Heart right ventricle (tissue), 16 donors: ENCODE data around the gene SLC2A1. TPM values are rescaled to one million over a fixed set of nuclear protein-coding genes. Genes with fewer than 3 reads are reported as not detected.
A peak's percentile ranks its signal among the peaks of the same experiment; 100 is the strongest.

Source experiments
- ATAC-seq, 8 donors: fragments of 200-7000 bp; cut with Tn5 transposase; one replicate each; pipeline ENCODE4 v1.9.1; 2020; ENCODE audit warnings: mild to moderate bottlenecking in 8 of 8, moderate library complexity in 8 of 8, moderate number of reproducible peaks in 1 of 8
- DNase-seq, 2 donors: peaks; one replicate each; pipeline ENCODE4 v3.0.0-alpha.2; 2020
- H3K27ac ChIP-seq, 10 donors: fragments of 200-600 bp; sonication (generic) in 2 of 10; one replicate each; pipeline versions ENCODE4 v1.5.0 to v1.8.0; 2020 to 2022; ENCODE audit warnings: mild to moderate bottlenecking in 3 of 10
- H3K27me3 ChIP-seq, 7 donors: fragments of 200-600 bp; one replicate each; pipeline ENCODE4 v1.8.0; 2021 to 2022; ENCODE audit warnings: mild to moderate bottlenecking in 2 of 7
- H3K36me3 ChIP-seq, 9 donors: fragments of 200-600 bp; sonication (generic) in 1 of 9; one replicate each; pipeline versions ENCODE4 v1.5.0 to v1.8.0; 2020 to 2022; ENCODE audit warnings: mild to moderate bottlenecking in 2 of 9
- H3K4me1 ChIP-seq, 9 donors: fragments of 200-600 bp; sonication (generic) in 1 of 9; one replicate each; pipeline versions ENCODE4 v1.5.0 to v1.8.0; 2020 to 2022; ENCODE audit warnings: mild to moderate bottlenecking in 4 of 9
- H3K4me3 ChIP-seq, 10 donors: fragments of 200-600 bp; sonication (generic) in 2 of 10; one replicate each; pipeline versions ENCODE4 v1.5.0 to v1.8.0; 2020 to 2022; ENCODE audit warnings: mild to moderate bottlenecking in 7 of 10, moderate library complexity in 2 of 10
- H3K9me3 ChIP-seq, 11 donors: fragments of 200-600 bp in 10 of 11; sonication (generic) in 2 of 11; one replicate each; pipeline versions ENCODE4 v1.5.0 to v1.8.0; 2013 to 2022; ENCODE audit warnings: mild to moderate bottlenecking in 2 of 11, control low read depth in 1 of 11, moderate library complexity in 1 of 11
- WGBS, 2 donors: extraction: QIAGEN DNeasy Blood & Tissue Kit; methylation state at CpG; one replicate each; pipeline ENCODE4 v1.1.7; 2013; ENCODE audit warnings: inconsistent platforms in 1 of 2; 5-methylcytosine and 5-hydroxymethylcytosine counted together
- intact Hi-C, 10 donors: fragments of 100-400 bp; cut with DNase I; formaldehyde crosslinking; loops; one replicate each; pipeline versions ENCODE4 v1.11.1 to v1.14.2; 2022
- polyA plus RNA-seq, 2 donors: library from polyadenylated mRNA; stranded (reverse); fragments of 200-250 nt; gene quantifications; one replicate each; pipeline ENCODE4 v1.2.3, GENCODE V29; 2013
- total RNA-seq, 10 donors: library from RNA; stranded (reverse); fragmentation: NEBNext Ultra II Directional in 3 of 10; extraction: Animal tissue kit (Norgen Biotek cat#: 25700) in 3 of 10; gene quantifications; one replicate each; pipeline versions ENCODE4 v1.2.1 to v1.2.4, GENCODE V29; 2021 to 2023
- TF ChIP-seq, protein P1 (sequence below), 9 donors: fragments of 200-600 bp; sonication (generic) in 2 of 9; IDR thresholded peaks; one replicate each; pipeline versions ENCODE4 v1.5.0 to v1.8.0; 2021 to 2022; ENCODE audit warnings: antibody characterized with exemption in 9 of 9, mild to moderate bottlenecking in 5 of 9, moderate library complexity in 1 of 9
- donor health status: Arrhythmogenic right ventricular cardiomyopathy.
- donor health status: ischemic (EF 13 %, LVEDD 7.1; RV severe dilation, severe dysfunction).
- donor health status: healthy with polysubstance abuse.
- donor health status: DM: no; HTN: yes; CAD: no.
- donor health status: DM: no; HTN: no; CAD: no.
- donor health status: ischemic (EF 25% LVEDD 6.9; RV normal size, moderate dysfunction).
- donor health status: ischemic (EF 25% LVEDD 5.7; RV mildly dilated, moderate dysfunction).
- donor health status: healthy.
- donor health status: DM: yes; HTN: yes; CAD: no.
- donor health status: Ischemic cardiomyopathy.
- donor health status: ischemic (EF 35%, LVEDD 5.7; RV mildly dilated, moderate dysfunction).
- donor health status: nonischemic (EF 11% LVEDD 7.7; RV severe dilation, severe dysfunction).
- donor health status: DM: yes; HTN: yes; CAD: no.
- donor health status: PGD.
- donor health status: ischemic (EF 29% LVEDD 5.4; RV normal size, mild dysfunction).
- donor health status: nonischemic (EF 23%, LVEDD 6.1; RV moderate dilation, normal function).

The SLC2A1 gene
- total and polyA plus RNA-seq, 12 donors = 6.7 to 98.7 (median 28.9) TPM

DNA sequence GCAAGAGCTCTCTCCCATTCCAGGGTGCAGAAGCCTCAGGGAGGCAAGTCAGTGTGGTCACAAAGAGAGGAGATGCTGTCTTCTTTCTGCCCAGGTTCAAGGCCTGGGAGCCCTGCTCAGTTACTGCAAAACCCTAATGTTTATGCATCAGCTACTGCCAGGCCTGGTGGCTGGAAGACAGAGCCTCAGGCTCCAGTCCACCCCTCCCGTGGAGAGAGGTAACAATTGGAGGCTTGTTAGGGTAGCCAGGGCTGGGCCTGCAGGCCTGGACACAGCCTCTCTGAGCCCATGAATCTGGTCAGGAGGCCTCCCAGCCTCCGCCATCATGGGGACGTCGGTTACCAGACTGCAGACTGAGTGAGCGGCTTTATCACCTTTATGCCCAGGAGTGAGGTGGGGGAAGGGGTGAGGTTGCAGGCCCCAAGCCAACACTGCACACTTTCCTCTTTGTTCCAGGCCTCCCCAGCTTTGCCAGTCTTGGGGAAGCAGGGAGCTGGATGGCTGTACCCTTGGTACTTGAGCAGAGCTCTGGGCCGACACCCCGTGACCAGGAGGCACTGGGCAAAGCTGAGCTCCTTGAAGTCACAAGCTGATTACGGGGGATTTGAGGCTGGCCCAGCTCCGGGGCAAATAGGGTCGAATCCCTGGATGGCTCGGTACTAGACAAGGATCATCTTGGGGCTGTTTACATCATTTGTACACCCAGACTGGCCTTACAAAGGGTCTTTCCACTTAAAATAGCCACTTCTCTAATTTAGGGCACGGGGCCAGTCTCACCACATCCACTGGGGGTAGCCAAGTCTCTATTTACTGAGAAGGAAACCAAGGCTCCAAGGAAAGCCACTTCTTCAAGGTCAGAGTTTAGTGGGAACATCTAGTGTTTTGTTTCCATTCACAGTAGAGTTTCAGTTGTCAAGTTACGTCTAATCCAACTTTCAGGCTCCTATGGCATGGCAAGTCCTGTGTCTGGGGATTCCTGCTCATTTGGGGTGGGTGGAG lies 5.2 kb downstream of the SLC2A1 start:
- Histone ChIP-seq H3K27me3 (peaks cover 0 to 8% (median 0%) of the 10 kb centered on the region in 7 donors), H3K9me3 (no peaks in the 10 kb centered on the region), H3K27ac (peak overlapping the region in 7 of 10 donors; percentile 1 to 72 (median 25)), H3K36me3 (peaks cover 0 to 10% (median 0%) of the 10 kb centered on the region in 9 donors), H3K4me1 (peaks cover 11 to 69% (median 34%) of the 10 kb centered on the region in 9 donors), H3K4me3 (no peak overlapping the region)
- intact Hi-C loops = no loop called here
- TF ChIP-seq, protein P1, sequence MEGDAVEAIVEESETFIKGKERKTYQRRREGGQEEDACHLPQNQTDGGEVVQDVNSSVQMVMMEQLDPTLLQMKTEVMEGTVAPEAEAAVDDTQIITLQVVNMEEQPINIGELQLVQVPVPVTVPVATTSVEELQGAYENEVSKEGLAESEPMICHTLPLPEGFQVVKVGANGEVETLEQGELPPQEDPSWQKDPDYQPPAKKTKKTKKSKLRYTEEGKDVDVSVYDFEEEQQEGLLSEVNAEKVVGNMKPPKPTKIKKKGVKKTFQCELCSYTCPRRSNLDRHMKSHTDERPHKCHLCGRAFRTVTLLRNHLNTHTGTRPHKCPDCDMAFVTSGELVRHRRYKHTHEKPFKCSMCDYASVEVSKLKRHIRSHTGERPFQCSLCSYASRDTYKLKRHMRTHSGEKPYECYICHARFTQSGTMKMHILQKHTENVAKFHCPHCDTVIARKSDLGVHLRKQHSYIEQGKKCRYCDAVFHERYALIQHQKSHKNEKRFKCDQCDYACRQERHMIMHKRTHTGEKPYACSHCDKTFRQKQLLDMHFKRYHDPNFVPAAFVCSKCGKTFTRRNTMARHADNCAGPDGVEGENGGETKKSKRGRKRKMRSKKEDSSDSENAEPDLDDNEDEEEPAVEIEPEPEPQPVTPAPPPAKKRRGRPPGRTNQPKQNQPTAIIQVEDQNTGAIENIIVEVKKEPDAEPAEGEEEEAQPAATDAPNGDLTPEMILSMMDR (IDR thresholded peaks at IDR 0.05) = no peak
- 64 to 70% methylated on average over 13 of the region's 13 CpGs for WGBS, 2 donors
- DNase-seq (no peak), ATAC-seq (peak in 2 of 8 donors; percentile 36 to 46)

DNA sequence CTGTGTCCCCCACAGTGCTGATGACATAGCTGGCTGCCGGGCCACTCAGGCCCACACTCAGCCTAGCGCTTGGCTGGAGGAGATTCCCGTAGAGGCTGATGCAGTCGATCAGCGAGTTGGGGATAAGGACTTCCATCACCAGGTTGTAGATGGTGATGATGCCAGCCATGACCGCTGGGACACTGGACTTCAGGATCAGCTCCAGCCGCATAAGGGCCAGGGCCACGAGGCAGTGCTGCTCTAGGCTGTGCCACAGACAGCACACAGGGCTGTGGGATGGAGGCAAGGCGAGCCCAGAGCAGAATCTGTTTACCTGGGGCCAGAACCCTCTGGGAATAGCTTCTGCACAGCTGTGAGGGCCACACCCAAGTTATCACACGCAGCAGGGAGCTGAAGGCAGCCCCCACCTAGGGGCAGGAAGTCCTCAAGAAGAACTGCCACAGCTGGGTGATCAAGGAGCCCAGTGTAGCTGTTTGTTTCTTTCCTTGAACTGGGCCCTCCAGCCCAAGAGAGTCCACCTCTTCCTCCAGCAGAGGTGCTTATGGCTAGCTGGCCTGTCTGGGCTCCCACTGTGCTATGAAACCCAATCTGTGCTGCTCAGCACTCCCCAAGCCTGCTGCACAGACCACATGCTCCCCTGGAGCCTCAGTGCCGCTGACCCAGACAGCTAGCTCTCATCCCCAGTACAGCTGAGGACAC lies 6.2 kb downstream of the SLC2A1 start:
- DNase-seq (no peak), ATAC-seq (peak in 1 of 8 donors; percentile 20)
- peaks cover 0 to 10% (median 0%) of the 10 kb centered on the region in 9 donors for H3K36me3 ChIP-seq
- peaks cover 0 to 3% (median 0%) of the 10 kb centered on the region in 7 donors for H3K27me3 ChIP-seq
- TF ChIP-seq, protein P1 (IDR thresholded peaks at IDR 0.05) = no peak
- H3K27ac ChIP-seq = peak overlapping the region in 6 of 10 donors; percentile 6 to 72 (median 32)
- intact Hi-C loops = no loop called here
- peaks cover 11 to 74% (median 40%) of the 10 kb centered on the region in 9 donors for H3K4me1 ChIP-seq
- H3K9me3 ChIP-seq = no peaks in the 10 kb centered on the region
- 81 to 91% methylated on average over 11 of the region's 11 CpGs for WGBS, 2 donors
- no peak overlapping the region for H3K4me3 ChIP-seq

DNA sequence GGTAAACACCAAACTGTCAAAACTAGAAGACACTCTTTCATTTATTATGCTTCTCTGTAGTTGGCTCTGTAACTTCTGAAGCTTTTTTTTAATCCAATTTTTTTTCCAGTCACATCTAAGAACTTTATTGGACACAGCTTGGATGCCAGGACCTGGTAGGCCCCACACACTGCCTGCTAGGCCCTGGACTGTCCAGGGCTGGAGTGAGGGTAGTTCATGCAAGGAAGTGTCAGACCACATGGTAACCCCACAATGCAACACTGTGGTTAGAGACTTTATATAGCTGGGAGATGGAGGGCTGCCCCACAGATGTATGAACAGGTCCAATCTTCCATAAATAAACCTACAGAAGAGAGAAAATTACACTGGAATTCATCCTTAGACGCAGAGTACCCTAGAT lies 7.1 kb downstream of the SLC2A1 start:
- intact Hi-C loops = no loop called here
- Histone ChIP-seq H3K27ac (peak overlapping the region in 1 of 10 donors; percentile 72), H3K4me3 (no peak overlapping the region), H3K27me3 (no peaks in the 10 kb centered on the region), H3K4me1 (peaks cover 13 to 71% (median 44%) of the 10 kb centered on the region in 9 donors), H3K36me3 (peaks cover 0 to 10% (median 0%) of the 10 kb centered on the region in 9 donors), H3K9me3 (no peaks in the 10 kb centered on the region)
- TF ChIP-seq, protein P1 (IDR thresholded peaks at IDR 0.05) = no peak
- ATAC-seq (no peak), DNase-seq (no peak)
- 98 to 100% methylated on average over 1 of the region's 1 CpG for WGBS, 2 donors

DNA sequence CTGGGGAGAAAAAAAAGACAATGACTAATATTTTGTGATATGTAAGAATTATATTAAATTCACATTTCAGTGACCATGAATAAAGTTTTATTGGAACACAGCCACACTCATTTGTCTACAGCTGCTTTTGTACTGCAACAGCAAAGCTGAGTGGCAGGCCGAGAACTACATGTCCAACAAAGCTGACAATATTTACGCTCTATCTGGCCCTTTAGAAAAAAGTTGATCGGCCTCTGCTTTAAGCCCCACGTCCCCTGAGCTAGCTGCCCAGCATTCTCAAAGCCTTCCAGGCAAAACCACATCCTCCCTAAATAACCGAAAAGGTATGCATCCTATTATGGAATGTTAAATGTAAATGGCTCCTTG lies 8.6 kb downstream of the SLC2A1 start:
- H3K27ac ChIP-seq = peak overlapping the region in 5 of 10 donors; percentile 22 to 55 (median 27)
- ATAC-seq (no peak), DNase-seq (no peak)
- H3K36me3 ChIP-seq = peaks cover 0 to 10% (median 0%) of the 10 kb centered on the region in 9 donors
- H3K9me3 ChIP-seq = no peaks in the 10 kb centered on the region
- TF ChIP-seq, protein P1 (IDR thresholded peaks at IDR 0.05) = no peak
- intact Hi-C loops = no loop called here
- H3K4me1 ChIP-seq = peaks cover 12 to 74% (median 48%) of the 10 kb centered on the region in 9 donors
- H3K4me3 ChIP-seq = no peak overlapping the region
- H3K27me3 ChIP-seq = no peaks in the 10 kb centered on the region
- 85 to 92% methylated on average over 5 of the region's 5 CpGs for WGBS, 2 donors
